ENCODE data around the gene BAG3.

Gene BAG3

GRCh38 chr10:119644205-119644814 lies 6.9 kb upstream of the BAG3 start:
- ChIA-PET POLR2A (no interaction called here), CTCF (interaction anchor here (0.8 to 3.1 kb wide), 5 partner anchors 11 to 42 kb away, joined by 3 to 14 read pairs (median 3); no protein-coding TSS in a partner anchor)
- TF ChIP-seq CTCF (IDR thresholded peaks at IDR 0.05; ENCODE audit: control extremely low read depth, extremely low read depth, low read depth, missing control alignments), result no peak
- no peak for DNase-seq (ENCODE audit: extremely low spot score)

GRCh38 chr10:119644994-119645393 lies 6.2 kb upstream of the BAG3 start:
- no peak for TF ChIP-seq CTCF (IDR thresholded peaks at IDR 0.05; ENCODE audit: control extremely low read depth, extremely low read depth, low read depth, missing control alignments)
- CTCF ChIA-PET, result interaction anchor here (1.0 to 3.1 kb wide), 4 partner anchors 11 to 42 kb away, joined by 3 to 14 read pairs (median 5); no protein-coding TSS in a partner anchor
- no peak for DNase-seq (ENCODE audit: extremely low spot score)
- POLR2A ChIA-PET, result no interaction called here

- ChIA-PET POLR2A (interaction anchor here (1.7 kb wide), 1 partner anchor 53 kb away, joined by 4 read pairs; the partner anchor contains the start of gene TIAL1), CTCF (no interaction called here)
- TF ChIP-seq CTCF (IDR thresholded peaks at IDR 0.05; ENCODE audit: control extremely low read depth, extremely low read depth, low read depth, missing control alignments), result no peak
- DNase-seq (ENCODE audit: extremely low spot score), result no peak
Measured at GRCh38 chr10:119650062-119650461, 1.1 kb upstream of the BAG3 start.

- DNase-seq (ENCODE audit: extremely low spot score), result peak; percentile 41
- CTCF ChIA-PET, result interaction anchor here (1.2 kb wide), 1 partner anchor 38 kb away, joined by 5 read pairs; no protein-coding TSS in a partner anchor
- TF ChIP-seq CTCF (IDR thresholded peaks at IDR 0.05; ENCODE audit: control extremely low read depth, extremely low read depth, low read depth, missing control alignments), result no peak
- POLR2A ChIA-PET, result interaction anchor here (0.5 to 1.7 kb wide), 8 partner anchors 9 to 620 kb away, joined by 3 to 6 read pairs (median 4); partner anchors contain the start of gene TIAL1
Measured at GRCh38 chr10:119651514-119652360, 557 bp downstream of the BAG3 start.

- TF ChIP-seq CTCF (IDR thresholded peaks at IDR 0.05; ENCODE audit: control extremely low read depth, extremely low read depth, low read depth, missing control alignments), result peak; percentile 47
- ChIA-PET CTCF (interaction anchor here (1.2 to 2.3 kb wide), 2 partner anchors 35 to 38 kb away, joined by 5 to 8 read pairs; no protein-coding TSS in a partner anchor), POLR2A (interaction anchor here (0.5 kb wide), 1 partner anchor 24 kb away, joined by 5 read pairs; no protein-coding TSS in a partner anchor)
- peak; percentile 58 for DNase-seq (ENCODE audit: extremely low spot score)
Measured at GRCh38 chr10:119652361-119652730, 1.2 kb downstream of the BAG3 start.

GRCh38 chr10:119653209-119653608 lies 2.0 kb downstream of the BAG3 start:
- no peak for TF ChIP-seq CTCF (IDR thresholded peaks at IDR 0.05; ENCODE audit: control extremely low read depth, extremely low read depth, low read depth, missing control alignments)
- ChIA-PET CTCF (interaction anchor here (0.6 to 2.9 kb wide), 5 partner anchors 11 to 39 kb away, joined by 3 to 8 read pairs (median 5); no protein-coding TSS in a partner anchor), POLR2A (no interaction called here)
- DNase-seq (ENCODE audit: extremely low spot score), result no peak
